HepG2 (cell line): Measurements from ENCODE around the gene NECAB2. TPM values are rescaled to one million over a fixed set of nuclear protein-coding genes. Genes with fewer than 3 reads are reported as not detected.

Source experiments
- ATAC-seq: fragments of 200-7000 bp; cut with Tn5 transposase; 3 replicates; pipeline ENCODE4 v1.9.1; 2020; ENCODE audit warnings: mild to moderate bottlenecking, moderate library complexity
- BruUV-seq: library from RNA; stranded (reverse); fragments of 400-500 nt; replicated peaks from 2 replicates; lab custom pipeline; 2021; lab: Mats Ljungman, UMichigan
- CTCF ChIA-PET: fragments of 300-600 bp; formaldehyde crosslinking; extraction: SDS; loops from one replicate; lab custom pipeline; 2021; ENCODE audit warnings: low total read pairs, inconsistent platforms, low intra/inter-chr PET ratio; lab: Yijun Ruan, JAX
- POLR2A ChIA-PET: fragments of 350-600 bp; sonication (Branson Sonifier 250); formaldehyde crosslinking; loops from one replicate; lab custom pipeline; 2020; ENCODE audit warnings: antibody characterized with exemption, inconsistent platforms; lab: Yijun Ruan, JAX
- DNase-seq: peaks from one replicate; pipeline ENCODE4 v3.0.0-alpha.2; 2015; ENCODE audit warnings: low spot score
- FAIRE-seq: peaks from 3 replicates; lab custom pipeline; 2011; peaks lifted over from hg19 to GRCh38; lab: Jason Lieb, UNC
- H2AFZ ChIP-seq: one replicate; pipeline ENCODE4 v1.6.1; 2011; ENCODE audit warnings: low read length, inconsistent platforms
- H3K27ac ChIP-seq: fragments of 300-600 bp; 3 replicates; pipeline ENCODE4 v1.8.0; 2011; ENCODE audit warnings: mixed run types, mild to moderate bottlenecking, mixed read lengths, low read length, inconsistent platforms; ENCODE audit not compliant: insufficient read depth; ENCODE audit errors: extremely low read length
- H3K27me3 ChIP-seq, 2 experiments: fragments of 200-600 bp in 1 of 2; 2 replicates in 1 of 2; 3 replicates in 1 of 2; pipeline versions ENCODE4 v1.6.0 to v1.8.0; 2011; ENCODE audit warnings: low read length in 2 of 2, mild to moderate bottlenecking in 2 of 2, moderate library complexity in 2 of 2, inconsistent platforms in 1 of 2; ENCODE audit not compliant: insufficient read depth in 2 of 2, control insufficient read depth in 1 of 2
- H3K36me3 ChIP-seq, 2 experiments: fragments of 200-600 bp in 1 of 2; replicated peaks in 1 of 2; 2 replicates in 1 of 2; 3 replicates in 1 of 2; pipeline versions ENCODE4 v1.5.1 to v1.8.0; 2011; ENCODE audit warnings: low read length in 2 of 2, inconsistent platforms in 1 of 2; ENCODE audit not compliant: insufficient read depth in 2 of 2, control insufficient read depth in 1 of 2
- H3K4me1 ChIP-seq: 2 replicates; pipeline ENCODE4 v1.5.1; 2012; ENCODE audit warnings: low read length, inconsistent platforms; ENCODE audit not compliant: insufficient read depth
- H3K4me2 ChIP-seq: 2 replicates; pipeline ENCODE4 v1.6.0; 2011; ENCODE audit warnings: low read depth, low read length, inconsistent platforms
- H3K4me3 ChIP-seq, 3 experiments: fragments of 200-600 bp in 1 of 3; sonication (generic), shearing (Covaris generic) in 1 of 3; replicated peaks in 1 of 3; 2 replicates each; pipeline ENCODE4 v1.5.1; 2011 to 2016; ENCODE audit warnings: low read length in 3 of 3, inconsistent platforms in 2 of 3, low read depth in 2 of 3, mild to moderate bottlenecking in 2 of 3, control low read depth in 1 of 3, mixed read lengths in 1 of 3; ENCODE audit not compliant: insufficient read depth in 1 of 3
- H3K79me2 ChIP-seq: one replicate; pipeline ENCODE4 v1.6.1; 2011; ENCODE audit warnings: low read length, inconsistent platforms; ENCODE audit not compliant: insufficient read depth
- H3K9ac ChIP-seq: 2 replicates; pipeline ENCODE4 v1.6.0; 2011; ENCODE audit warnings: mild to moderate bottlenecking, low read depth, low read length, inconsistent platforms; ENCODE audit not compliant: insufficient read depth
- H3K9me3 ChIP-seq: 2 replicates; pipeline ENCODE4 v1.5.1; 2012; ENCODE audit warnings: mild to moderate bottlenecking, low read length
- H4K20me1 ChIP-seq: 2 replicates; pipeline ENCODE4 v1.6.0; 2011; ENCODE audit warnings: inconsistent platforms, mild to moderate bottlenecking, low read length, moderate library complexity; ENCODE audit not compliant: insufficient read depth
- CBX1 ChIP-seq: IDR thresholded peaks from one replicate; pipeline ENCODE4 v1.6.1; 2016; ENCODE audit warnings: antibody characterized with exemption, low read depth
- CSRNP2 ChIP-seq: sonication (generic); formaldehyde crosslinking; conservative IDR thresholded peaks from 2 replicates; pipeline ENCODE4 v1.8.0; 2022; ENCODE audit warnings: low read depth, missing genetic modification reagents
- ELF3 ChIP-seq: IDR thresholded peaks from 2 replicates; pipeline ENCODE4 v1.6.1; 2016; ENCODE audit warnings: missing genetic modification reagents, missing compliant biosample characterization
- EP300 ChIP-seq, 3 experiments: sonication (generic) in 1 of 3; formaldehyde crosslinking in 1 of 3; IDR thresholded peaks; 2 replicates each; pipeline versions ENCODE4 v1.5.1 to v1.6.1; 2011 to 2020; ENCODE audit warnings: low read depth in 2 of 3, low read length in 2 of 3, borderline replicate concordance in 1 of 3, improper control_type of control experiment in 1 of 3, mild to moderate bottlenecking in 1 of 3, missing genetic modification reagents in 1 of 3, moderate library complexity in 1 of 3
- KLF6 ChIP-seq: IDR thresholded peaks from 2 replicates; pipeline ENCODE4 v1.8.0; 2016; ENCODE audit warnings: missing biosample characterization, missing genetic modification reagents
- LCORL ChIP-seq, 2 experiments: fragments of 450-650 bp in 1 of 2; sonication (generic) in 1 of 2; formaldehyde crosslinking in 1 of 2; IDR thresholded peaks; 2 replicates each; pipeline versions ENCODE4 v1.5.0 to v1.6.1; 2017 to 2020; ENCODE audit warnings: antibody characterized with exemption in 1 of 2, missing genetic modification reagents in 1 of 2
- MXI1 ChIP-seq: IDR thresholded peaks from 3 replicates; pipeline ENCODE4 v1.6.1; 2012; ENCODE audit warnings: low read depth, low read length, inconsistent platforms, borderline replicate concordance
- NFYB ChIP-seq: sonication (generic); formaldehyde crosslinking; IDR thresholded peaks from 2 replicates; pipeline ENCODE4 v1.4.0; 2020; ENCODE audit warnings: missing genetic modification reagents
- REXO4 ChIP-seq: sonication (generic); formaldehyde crosslinking; IDR thresholded peaks from 2 replicates; pipeline ENCODE4 v1.8.0; 2022; ENCODE audit warnings: missing genetic modification reagents, mild to moderate bottlenecking, borderline replicate concordance
- RFX1 ChIP-seq: fragments of 450-650 bp; IDR thresholded peaks from 2 replicates; pipeline ENCODE4 v1.6.1; 2017
- TRIM24 ChIP-seq: sonication (generic); formaldehyde crosslinking; IDR thresholded peaks from 2 replicates; pipeline ENCODE4 v1.8.0; 2022; ENCODE audit warnings: mild to moderate bottlenecking, missing genetic modification reagents
- ZNF709 ChIP-seq: sonication (generic); formaldehyde crosslinking; IDR thresholded peaks from 2 replicates; pipeline ENCODE4 v1.5.0; 2020; ENCODE audit warnings: mild to moderate bottlenecking, missing genetic modification reagents
- WGBS: methylation state at CpG from one replicate; pipeline ENCODE4 v1.1.6; 2017; ENCODE audit warnings: low lambda C conversion rate; 5-methylcytosine and 5-hydroxymethylcytosine counted together
- in situ Hi-C: cut with HindIII; loops from 2 replicates; pipeline ENCODE4 v1.10.0; 2017; ENCODE audit warnings: low pct_unique_long_range_greater_than_20kb; ENCODE audit not compliant: extremely low pct_ligation_motif_present
- intact Hi-C: fragments of 100-400 bp; cut with micrococcal nuclease; formaldehyde crosslinking; loops from one replicate; pipeline ENCODE4 v1.10.0; 2022; ENCODE audit not compliant: unreplicated experiment
- polyA plus RNA-seq, 8 experiments: library from polyadenylated mRNA; depleted of rRNA in 3 of 8; stranded (reverse) in 7 of 8; unstranded in 1 of 8; fragments of >200 nt; fragmentation: Illumina TruSeq in 4 of 8; extraction: Trizol in 4 of 8; gene quantifications; 2 replicates each; pipeline versions ENCODE4 v1.2.1 to v1.2.3, GENCODE V29; 2011 to 2016; ENCODE audit warnings: low read depth in 4 of 8, missing spikeins in 1 of 8, mixed read lengths in 1 of 8; ENCODE audit not compliant: insufficient read depth in 1 of 8
- total RNA-seq, 5 experiments: library from RNA; depleted of rRNA; stranded (reverse); fragments of >200 nt; fragmentation: Illumina TruSeq; extraction: Trizol; gene quantifications; 2 replicates each; pipeline ENCODE4 v1.2.3, GENCODE V29; 2016; ENCODE audit warnings: low read depth in 1 of 5
- TF ChIP-seq, protein P1 (sequence below): sonication (generic); formaldehyde crosslinking; IDR thresholded peaks from 2 replicates; pipeline ENCODE4 v1.4.0; 2020; ENCODE audit warnings: mild to moderate bottlenecking, missing genetic modification reagents
- TF ChIP-seq, protein P2 (sequence below): sonication (generic); formaldehyde crosslinking; conservative IDR thresholded peaks from 2 replicates; pipeline ENCODE4 v1.4.0; 2020; ENCODE audit warnings: mild to moderate bottlenecking, missing genetic modification reagents, moderate library complexity

The NECAB2 gene
- total and polyA plus RNA-seq, 2 of the 13 experiments (the other 11 are each of a cell fraction or from before 2014, with no cell fraction given), result 0.21 to 0.49 TPM

DNA sequence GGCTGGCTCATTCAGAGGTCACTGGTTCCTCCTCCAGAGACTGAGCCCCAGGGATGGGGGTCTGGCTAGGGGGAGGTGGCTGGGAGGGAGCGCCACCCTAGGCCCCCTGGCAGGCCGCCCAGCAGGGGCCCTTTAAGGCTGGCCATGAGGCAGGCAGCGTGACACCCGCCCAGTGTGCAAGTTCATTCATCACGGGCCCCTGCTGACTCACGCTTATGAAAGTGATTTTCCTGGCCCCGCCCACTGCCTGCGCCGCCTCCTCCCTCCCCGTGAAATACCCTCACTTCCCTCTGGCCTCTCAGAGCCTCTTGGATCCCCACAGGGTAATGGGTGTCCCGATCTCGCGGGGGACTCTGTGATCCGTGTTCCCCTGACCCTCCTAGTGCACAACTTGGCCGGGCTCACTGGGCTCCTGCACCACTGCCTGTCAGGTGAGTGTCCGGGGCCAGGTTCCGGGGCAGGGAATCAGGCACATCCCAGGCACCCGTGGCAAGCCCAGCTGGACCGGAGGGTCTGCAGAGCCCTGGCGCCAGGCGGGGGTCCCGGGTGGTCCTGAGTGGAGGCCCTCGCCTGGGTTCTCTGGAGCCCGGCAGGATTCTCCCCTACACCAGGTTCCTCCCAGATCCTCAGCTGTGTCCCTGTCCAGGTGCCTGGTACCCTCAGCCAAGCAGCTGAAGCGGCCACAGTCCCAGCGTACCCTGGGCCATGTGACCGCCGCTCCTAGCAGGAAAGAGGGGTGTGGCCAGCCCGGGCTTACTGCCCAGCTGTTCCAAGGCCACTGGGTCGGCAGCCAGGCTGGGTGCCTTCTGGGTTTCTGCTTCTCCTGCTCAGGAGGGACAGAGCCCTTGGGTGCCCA lies 14.9 kb upstream of the NECAB2 start, which contains the start of gene OSGIN1 (continued):
- TF ChIP-seq, protein P1, sequence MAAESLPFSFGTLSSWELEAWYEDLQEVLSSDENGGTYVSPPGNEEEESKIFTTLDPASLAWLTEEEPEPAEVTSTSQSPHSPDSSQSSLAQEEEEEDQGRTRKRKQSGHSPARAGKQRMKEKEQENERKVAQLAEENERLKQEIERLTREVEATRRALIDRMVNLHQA (CRISPR knock-in tag), result no peak
- no peak for TF ChIP-seq TRIM24 (CRISPR knock-in tag)
- peak; percentile 40; the same call in 1 of the 2 replicates for TF ChIP-seq KLF6 (CRISPR knock-in tag)
- no peak for TF ChIP-seq CSRNP2 (CRISPR knock-in tag)
- peak; percentile 15; the same call in 1 of the 2 replicates for TF ChIP-seq NFYB (CRISPR knock-in tag)
- no peak; the same call in 1 of the 2 replicates for TF ChIP-seq LCORL (IDR thresholded peaks at IDR 0.05)
- peak; percentile 84 for TF ChIP-seq LCORL (CRISPR knock-in tag; IDR thresholded peaks at IDR 0.05)

GRCh38 chr16:83953796-83954576 lies 14.1 kb upstream of the NECAB2 start:
- intact Hi-C loops, result loop anchor here (1.0 to 10.0 kb wide), 5 partner anchors 11 to 223 kb away; partner anchors contain the start of gene MLYCD
- POLR2A ChIA-PET, result interaction anchor here (0.7 to 3.4 kb wide), 17 partner anchors 10 to 233 kb away, joined by 3 to 58 read pairs (median 5); partner anchors contain the start of genes MBTPS1, MLYCD, SLC38A8 and TAF1C
- no peak overlapping the region for H2AFZ ChIP-seq
- TF ChIP-seq CBX1, result no peak
- TF ChIP-seq ELF3 (CRISPR knock-in tag), result no peak
- no peak for TF ChIP-seq RFX1
- no peak for TF ChIP-seq REXO4 (CRISPR knock-in tag)
- TF ChIP-seq MXI1, result no peak
- TF ChIP-seq, protein P2, sequence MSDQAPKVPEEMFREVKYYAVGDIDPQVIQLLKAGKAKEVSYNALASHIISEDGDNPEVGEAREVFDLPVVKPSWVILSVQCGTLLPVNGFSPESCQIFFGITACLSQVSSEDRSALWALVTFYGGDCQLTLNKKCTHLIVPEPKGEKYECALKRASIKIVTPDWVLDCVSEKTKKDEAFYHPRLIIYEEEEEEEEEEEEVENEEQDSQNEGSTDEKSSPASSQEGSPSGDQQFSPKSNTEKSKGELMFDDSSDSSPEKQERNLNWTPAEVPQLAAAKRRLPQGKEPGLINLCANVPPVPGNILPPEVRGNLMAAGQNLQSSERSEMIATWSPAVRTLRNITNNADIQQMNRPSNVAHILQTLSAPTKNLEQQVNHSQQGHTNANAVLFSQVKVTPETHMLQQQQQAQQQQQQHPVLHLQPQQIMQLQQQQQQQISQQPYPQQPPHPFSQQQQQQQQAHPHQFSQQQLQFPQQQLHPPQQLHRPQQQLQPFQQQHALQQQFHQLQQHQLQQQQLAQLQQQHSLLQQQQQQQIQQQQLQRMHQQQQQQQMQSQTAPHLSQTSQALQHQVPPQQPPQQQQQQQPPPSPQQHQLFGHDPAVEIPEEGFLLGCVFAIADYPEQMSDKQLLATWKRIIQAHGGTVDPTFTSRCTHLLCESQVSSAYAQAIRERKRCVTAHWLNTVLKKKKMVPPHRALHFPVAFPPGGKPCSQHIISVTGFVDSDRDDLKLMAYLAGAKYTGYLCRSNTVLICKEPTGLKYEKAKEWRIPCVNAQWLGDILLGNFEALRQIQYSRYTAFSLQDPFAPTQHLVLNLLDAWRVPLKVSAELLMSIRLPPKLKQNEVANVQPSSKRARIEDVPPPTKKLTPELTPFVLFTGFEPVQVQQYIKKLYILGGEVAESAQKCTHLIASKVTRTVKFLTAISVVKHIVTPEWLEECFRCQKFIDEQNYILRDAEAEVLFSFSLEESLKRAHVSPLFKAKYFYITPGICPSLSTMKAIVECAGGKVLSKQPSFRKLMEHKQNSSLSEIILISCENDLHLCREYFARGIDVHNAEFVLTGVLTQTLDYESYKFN, result no peak
- TF ChIP-seq EP300 (IDR thresholded peaks at IDR 0.05; ENCODE audit: low read depth in 2 of 2, low read length in 2 of 2), result no peak
- no peak for TF ChIP-seq EP300 (CRISPR knock-in tag; IDR thresholded peaks at IDR 0.05; ENCODE audit: borderline replicate concordance)
- no peak for TF ChIP-seq ZNF709 (CRISPR knock-in tag)

More at GRCh38 chr16:83953796-83954576, 14.1 kb upstream of the NECAB2 start:
- Histone ChIP-seq H3K4me1 (peaks cover 66% of the 10 kb centered on the region), H3K4me3 (peak overlapping the region; percentile 80 to 90 (median 83)), H3K9me3 (no peaks in the 10 kb centered on the region), H3K9ac (peak overlapping the region; percentile 87), H3K27ac (peak overlapping the region; percentile 94), H3K79me2 (peaks cover 24% of the 10 kb centered on the region), H3K36me3 (peaks cover 19 to 36% of the 10 kb centered on the region in 2 experiments), H3K4me2 (peak overlapping the region; percentile 97), H3K27me3 (no peaks in the 10 kb centered on the region; a peak in 1 of 5 replicates), H4K20me1 (peaks cover 37% of the 10 kb centered on the region)
- DNase-seq, result peak; percentile 73
- FAIRE-seq, result peak; percentile 80
- CTCF ChIA-PET, result interaction anchor here (2.2 to 5.5 kb wide), 2 partner anchors 27 to 90 kb away, joined by 7 to 31 read pairs; no protein-coding TSS in a partner anchor
- in situ Hi-C loops, result loop anchor here (25.0 kb wide), 1 partner anchor 233 kb away; the partner anchor contains the start of genes ADAD2 and TAF1C
- WGBS, result 2% methylated on average over 17 of the region's 19 CpGs
- TSS peak; percentile 74 for BruUV-seq
- peak; percentile 27 for ATAC-seq
